ENCODE results near the gene FCHSD2.

Gene FCHSD2

DNA sequence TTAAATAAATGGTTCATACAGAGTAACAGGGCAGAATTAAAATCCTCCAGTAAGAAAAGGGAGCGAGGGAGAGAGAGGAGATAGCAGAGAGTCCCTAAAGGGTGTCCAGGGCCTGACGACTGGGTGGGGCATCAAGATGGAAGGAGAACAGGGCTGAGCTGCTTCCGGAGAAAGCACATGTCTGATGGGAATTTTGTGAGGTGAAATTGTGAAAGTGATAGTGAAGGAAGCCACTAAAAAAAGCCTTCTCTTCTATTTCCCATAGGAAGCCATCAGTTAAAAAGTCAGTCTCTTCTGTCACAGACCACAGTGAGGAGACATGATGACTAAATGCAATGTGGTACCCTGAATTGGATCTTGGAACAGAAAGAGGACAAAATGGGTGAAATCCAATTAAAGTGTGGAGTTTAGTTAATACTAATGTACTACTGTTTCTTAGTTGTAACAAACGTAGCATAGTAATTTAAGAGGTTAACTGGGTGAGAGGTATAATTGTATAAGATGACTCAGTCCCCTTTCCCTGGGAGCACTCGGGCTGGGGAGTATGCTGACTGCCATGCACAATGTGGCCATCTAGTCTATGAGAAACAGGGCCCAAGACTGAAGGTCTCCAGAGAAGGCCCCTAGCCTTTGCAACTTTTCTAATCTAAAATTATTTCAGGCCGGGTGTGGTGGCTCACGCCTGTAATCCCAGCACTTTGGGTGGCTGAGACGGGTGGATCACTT lies 29.5 kb upstream of the FCHSD2 start:
- no peak for DNase-seq

DNA sequence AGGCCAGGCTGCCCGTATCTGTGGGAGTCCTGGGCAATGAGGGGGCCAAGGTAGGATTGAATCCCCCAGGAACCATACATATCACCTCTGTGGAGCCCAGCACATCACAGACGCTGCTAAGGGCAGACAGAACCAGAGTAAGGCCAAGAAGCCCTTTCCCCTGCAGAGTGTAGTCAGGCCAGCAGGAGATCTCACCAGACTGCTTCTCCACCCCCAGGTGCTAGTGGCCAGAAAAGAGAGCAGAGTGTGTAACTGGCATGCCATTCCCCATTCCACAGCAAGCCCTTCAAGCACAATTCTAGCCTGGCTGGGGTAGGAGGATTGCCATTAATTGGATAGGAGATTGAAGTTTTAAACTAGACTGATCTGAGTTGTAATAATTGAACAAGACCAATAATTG lies 28.0 kb upstream of the FCHSD2 start:
- no peak for DNase-seq

GRCh38 chr11:73168925-73169579 lies 26.9 kb upstream of the FCHSD2 start:
- no peak for DNase-seq

DNA sequence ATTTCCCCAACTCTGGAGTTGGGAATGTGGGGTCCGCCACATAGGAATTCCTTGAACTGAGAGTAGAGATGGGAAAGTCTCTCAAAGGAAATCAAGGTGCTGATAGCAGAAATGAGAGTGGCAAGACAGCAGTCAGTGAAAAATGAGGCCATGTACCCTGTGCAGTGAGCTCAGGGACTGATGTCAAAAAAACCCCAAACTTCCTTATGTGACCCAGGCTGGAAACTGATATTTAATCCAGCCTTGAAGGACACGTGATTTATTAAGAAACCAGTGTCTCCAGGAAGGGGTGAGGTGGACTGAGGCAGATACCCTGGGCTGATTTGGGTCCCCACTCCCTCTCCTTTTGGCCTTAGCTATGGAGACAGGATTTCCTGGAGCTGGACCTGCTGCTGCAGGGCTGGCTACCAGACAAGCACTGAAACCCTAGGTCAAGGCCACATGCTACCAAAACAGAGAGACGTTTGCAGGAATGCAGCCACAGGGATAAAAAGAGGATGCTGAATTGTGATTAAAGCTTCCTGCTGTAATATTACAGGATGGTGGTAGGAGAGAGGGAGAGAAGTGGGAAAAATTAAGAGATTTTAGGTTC lies 25.3 kb upstream of the FCHSD2 start:
- DNase-seq = no peak

DNA sequence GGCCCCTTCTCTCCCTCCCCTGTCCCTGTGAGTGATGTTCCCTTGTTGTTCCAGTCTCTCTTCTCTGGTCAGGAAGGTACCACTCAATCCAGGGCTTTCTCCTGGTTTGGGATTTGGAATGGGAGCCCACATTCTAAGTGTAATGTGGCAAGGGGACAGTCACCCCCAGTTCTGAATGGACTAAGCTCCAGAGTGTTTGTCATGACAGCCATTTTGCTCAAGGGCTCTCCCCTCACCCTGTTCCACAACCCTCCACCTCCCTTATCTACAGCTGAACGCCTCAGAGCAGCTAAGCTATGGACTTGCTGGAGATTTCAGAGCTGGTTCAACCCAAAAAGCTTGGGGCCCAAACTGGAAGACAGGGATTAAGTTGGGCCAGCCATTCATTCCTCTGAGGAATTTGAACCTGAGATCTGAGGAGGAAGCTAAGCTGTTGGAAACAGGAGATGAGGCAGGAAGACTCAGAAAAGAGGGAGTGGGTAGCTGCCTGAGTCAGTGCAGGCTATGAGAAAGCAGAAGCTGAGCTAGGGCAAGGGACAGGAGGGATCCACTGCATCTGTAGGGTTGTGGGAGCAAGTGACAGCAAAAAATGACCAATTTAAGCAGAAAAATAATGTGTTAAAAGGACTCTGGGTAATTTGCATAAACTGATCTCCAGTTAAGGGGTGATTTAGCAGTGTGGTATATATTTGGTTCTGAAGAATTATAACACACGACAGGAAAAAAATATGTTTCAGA lies 22.9 kb upstream of the FCHSD2 start:
- no peak for DNase-seq

GRCh38 chr11:73163638-73164174 lies 21.6 kb upstream of the FCHSD2 start:
- no peak for DNase-seq

GRCh38 chr11:73162196-73162740 lies 20.1 kb upstream of the FCHSD2 start:
- DNase-seq = no peak

- DNase-seq = no peak
Observed at GRCh38 chr11:73160005-73160760, 18.1 kb upstream of the FCHSD2 start.

GRCh38 chr11:73159297-73159696 lies 17.2 kb upstream of the FCHSD2 start:
- DNase-seq = no peak

DNA sequence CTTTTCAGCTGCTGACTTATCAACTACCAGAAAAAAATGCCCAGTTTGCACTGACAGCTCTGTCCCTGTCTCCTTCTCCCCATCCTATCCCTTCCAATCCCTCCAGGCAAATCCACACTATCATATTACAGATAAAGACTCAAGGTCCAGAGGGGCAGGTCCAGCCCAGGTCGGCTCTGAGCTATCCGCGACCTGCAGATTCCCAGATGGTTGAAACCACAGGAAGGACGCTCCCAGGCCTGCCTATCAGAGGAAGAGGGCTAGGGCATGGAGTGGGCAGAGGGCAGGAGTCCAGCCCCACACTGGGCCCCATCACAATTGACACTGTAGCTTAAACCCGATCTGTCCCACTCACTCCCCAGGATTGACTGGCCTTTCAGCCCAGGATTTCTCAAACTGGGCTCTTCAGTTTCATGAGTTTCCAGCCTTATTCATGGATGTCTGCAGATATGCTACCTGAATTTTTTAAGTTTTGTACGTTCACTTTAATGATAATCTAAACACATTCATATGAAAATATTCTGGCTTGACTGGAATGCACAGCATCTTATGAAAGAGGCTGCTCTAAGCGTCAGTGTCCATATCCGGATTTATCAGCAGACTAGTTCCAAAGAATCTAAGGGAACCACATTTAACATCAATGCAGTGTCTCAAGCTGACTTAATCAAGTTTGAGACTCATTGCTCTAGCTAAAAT lies 16.4 kb upstream of the FCHSD2 start:
- DNase-seq = no peak

DNA sequence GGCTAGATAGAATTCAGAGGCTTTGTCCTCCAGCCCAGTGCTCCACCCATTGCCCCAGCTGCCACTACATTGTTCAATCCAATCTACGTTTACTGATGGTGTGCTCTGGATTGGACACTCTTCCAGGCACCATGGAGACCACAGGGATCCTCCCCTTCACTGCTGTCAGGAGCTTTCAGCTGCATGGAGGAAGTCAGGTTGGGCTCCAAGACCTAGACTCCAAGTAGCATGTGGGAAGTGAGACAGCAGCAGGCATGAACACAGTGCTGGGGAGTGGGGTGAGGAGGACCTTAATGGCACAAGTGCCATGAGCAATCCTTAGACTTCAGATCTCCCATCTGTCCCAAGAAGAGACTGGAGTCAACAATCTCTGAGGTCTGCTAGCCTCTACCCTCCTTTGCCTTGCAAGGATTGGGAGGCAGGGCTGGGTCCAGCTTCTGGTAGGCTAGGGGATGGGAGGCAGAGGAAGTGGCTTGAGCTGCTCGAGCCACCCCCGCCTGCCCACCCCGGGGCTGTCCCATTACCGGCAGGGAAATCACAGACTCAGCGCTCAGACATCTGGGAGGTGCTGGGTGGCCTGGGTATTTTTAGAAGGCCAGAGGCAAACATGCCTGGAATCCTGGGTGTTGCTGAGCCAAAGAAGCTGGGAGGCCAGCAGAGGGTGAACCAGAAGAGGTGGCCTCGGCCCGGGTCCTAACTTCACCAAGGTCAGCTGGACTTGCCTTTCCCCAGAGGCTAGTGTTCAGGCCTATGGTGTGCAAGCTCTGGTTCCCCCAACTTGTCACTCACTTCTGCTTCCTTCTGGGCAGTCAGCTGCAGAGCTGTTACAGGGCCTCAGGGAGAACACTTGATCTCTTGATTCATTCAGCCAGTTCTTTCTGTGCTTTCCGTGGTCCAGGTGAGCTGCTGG lies 15.2 kb upstream of the FCHSD2 start:
- DNase-seq = no peak

DNA sequence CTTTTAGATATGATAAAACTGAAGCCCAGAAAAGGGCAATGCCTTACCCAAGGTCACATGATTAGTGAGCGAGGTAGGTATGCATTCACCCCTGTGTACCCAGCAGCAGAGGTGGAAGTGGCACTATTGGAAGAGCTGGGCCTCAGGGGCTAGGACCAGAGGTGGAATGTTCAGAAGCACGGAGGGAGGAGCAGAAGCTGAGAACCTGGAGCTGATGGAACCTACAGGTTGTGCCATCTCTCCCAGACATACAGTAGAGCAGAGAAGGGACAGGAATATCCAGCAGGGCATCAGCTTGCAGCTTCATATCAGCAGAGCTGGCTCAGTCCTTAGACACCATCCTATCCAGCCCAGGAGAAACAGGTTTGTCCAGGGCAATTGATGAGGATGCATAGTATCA lies 14.6 kb upstream of the FCHSD2 start:
- no peak for DNase-seq

DNA sequence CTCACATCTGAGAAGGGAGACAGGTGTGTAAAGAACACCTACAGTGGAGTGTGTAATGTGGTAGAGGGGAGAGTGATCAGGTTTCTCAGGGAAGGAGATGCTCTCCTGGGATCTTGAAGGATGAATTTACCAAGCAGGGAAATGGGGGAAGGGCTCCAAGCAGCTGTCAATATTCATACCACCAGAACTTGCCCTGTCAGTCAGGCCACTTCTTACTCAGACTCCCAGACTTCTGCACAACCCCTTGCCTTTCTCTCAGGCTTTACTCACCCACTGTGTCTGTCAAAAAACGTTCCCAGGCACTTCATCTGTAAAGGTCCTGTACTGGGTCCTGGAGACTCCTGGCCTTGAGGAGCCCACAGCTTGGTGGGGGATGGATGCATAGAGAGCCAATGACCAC lies 14.0 kb upstream of the FCHSD2 start:
- no peak for DNase-seq

DNA sequence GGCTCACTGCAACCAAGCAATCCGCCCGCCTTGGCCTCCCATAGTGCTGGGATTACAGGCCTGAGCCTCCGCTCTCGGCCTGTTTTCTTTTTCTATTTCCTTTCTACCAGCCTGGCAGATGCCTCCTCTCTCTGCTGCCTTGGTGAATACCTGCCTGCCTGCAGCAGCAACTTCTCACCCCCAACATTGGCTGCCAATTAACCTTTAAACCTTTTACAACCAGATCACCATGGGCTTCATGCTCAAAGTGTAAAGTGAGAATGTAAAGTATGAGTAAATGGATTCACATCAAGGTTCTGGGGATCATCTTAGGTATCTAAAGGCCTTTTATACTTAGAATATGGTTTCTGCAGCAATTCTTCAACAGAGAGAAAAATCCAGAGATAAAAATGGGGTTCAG lies 13.0 kb upstream of the FCHSD2 start:
- no peak for DNase-seq

DNA sequence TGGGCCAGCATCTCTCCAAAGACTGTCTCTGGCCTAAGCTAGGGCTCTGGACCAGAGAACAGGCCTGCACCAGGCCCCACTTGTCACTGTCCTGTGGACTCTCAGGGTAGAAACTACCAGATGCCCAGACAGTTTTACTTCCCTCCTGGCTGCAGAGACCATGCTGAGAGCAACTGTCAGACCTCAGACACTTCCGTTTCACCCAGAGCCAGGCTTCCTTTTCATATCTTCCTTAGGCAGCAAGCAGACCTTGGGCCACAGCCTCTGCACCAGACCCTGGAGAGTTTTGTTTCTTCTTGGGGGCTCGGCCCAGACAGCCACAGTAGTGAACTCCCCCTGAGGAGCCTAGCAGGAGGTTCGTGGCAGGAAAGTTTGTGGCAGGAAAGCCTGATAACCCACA lies 12.1 kb upstream of the FCHSD2 start:
- no peak for DNase-seq

GRCh38 chr11:73152861-73153483 lies 10.9 kb upstream of the FCHSD2 start:
- peak in 1 of 2 experiments; percentile 43 for DNase-seq

DNA sequence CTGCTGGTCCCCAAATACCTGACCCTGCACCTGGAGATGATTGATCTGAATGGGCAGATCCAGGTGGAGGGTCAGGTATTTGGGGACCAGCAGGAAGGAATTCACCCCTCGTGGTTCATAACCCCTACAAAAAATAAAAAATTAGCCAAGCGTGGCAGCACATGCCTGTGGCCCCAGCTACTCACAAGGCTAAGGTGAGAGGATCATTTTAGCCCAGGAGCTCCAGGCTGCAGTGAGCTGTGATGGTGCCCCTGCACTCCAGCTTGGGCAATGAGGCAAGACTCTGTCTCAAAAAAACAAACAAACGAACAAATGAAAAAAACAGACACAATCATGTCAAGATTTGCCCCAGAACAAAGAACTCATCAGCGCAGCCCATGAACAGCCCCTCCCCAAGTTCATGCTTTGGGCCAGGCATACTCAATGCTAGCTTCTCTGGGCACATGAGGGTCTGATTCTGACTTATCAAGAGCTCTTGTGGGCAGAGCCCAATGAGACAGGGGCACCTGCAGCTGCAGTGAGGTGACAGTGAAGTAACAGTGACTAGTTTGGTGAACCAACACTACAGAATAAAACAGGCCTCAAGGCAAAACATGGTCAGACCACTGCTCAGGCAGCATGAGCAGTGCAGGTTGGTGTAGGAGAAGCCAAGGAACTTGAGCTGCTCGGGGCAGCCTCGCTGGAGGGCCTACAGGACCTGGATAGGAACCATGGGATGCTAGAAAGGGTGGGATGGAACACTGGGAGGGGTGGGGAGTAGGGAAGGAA lies 10.2 kb upstream of the FCHSD2 start:
- DNase-seq = no peak

DNA sequence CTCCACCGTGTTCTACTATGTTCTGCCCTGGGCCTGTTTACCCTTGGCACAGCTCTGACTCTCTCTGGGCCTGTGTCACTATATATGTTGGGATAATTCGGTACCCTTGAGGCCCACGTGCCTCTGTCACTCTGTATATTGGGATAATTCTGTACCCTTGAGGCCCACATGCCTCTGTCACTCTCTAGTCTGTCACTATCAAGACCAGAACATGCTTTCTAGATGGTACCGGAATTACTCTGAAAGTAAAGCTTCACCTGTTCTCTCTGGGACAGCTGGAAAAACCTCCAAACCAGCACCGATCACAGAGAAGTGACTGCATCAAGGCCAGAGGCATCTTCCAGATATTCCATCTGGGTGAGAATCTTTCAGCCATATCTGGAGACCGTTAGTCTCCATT lies 9.3 kb upstream of the FCHSD2 start:
- DNase-seq = no peak

DNA sequence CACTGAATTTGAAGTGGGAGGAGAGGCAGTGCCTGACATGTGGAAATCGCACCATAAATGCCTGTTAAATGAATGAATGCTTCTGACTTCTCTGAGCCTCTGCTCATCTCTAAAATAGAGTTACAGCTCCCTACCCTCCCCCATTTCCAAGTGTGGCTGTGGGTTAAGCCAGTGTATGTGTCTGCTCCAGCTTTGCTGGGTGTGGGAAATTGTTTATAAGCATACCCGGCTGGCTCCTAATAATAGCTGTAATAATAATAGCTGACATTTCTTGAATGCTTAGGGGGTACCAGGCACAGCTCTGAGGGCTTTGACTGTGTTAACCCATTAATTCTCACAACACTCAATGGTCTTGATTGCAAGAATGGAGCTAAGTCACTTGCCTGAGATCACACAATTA lies 7.0 kb upstream of the FCHSD2 start:
- no peak for DNase-seq

Data from stimulated activated CD4-positive, alpha-beta T cell treated with anti-CD3 and anti-CD28 coated beads, Interleukin-4, amount 100 ng/mL, for 4 hours (primary cell).